ENCODE measurements around the gene PJA1.
A peak's percentile ranks its signal among the peaks of the same experiment; 100 is the strongest.

Gene PJA1

GRCh38 chrX:69163936-69164741, 1.1 kb downstream of the PJA1 start:
- DNase-seq (ENCODE audit: low spot score), result peak; percentile 53

GRCh38 chrX:69162361-69162865, 2.8 kb downstream of the PJA1 start:
- DNase-seq (ENCODE audit: low spot score), result no peak

DNA sequence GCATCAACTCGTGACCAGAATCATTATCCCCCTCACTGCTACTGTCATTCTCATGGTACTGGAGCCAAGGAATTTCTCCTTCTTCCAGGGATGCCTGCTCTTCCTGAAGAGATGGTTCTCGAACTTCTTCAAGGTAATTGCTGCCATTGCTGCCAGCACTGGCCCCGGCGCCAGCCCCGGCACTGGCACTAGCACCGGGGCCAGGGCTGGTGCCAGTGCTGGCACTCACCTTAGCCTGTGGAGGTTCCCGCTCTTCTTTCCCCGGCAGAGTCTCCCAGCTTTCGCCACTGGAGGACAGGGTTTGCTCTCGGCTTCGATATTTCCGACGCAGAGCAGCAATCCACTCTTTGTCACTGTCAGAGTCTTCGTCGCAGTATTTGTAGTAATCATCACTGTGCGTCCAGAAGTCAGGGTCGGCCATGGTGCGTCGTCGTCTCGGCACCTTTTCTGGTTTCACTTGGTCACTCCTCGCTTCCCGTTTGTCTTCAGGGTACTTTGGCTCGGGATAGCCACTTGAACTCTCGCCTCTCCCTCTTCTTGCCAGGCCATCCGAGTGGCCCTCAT, 3.4 kb downstream of the PJA1 start:
- DNase-seq (ENCODE audit: low spot score), result no peak

GRCh38 chrX:69161371-69161770, 3.9 kb downstream of the PJA1 start:
- no peak for DNase-seq (ENCODE audit: low spot score)

- peak; percentile 61 for DNase-seq (ENCODE audit: low spot score)
Observed at GRCh38 chrX:69158166-69158980, 6.9 kb downstream of the PJA1 start.

DNA sequence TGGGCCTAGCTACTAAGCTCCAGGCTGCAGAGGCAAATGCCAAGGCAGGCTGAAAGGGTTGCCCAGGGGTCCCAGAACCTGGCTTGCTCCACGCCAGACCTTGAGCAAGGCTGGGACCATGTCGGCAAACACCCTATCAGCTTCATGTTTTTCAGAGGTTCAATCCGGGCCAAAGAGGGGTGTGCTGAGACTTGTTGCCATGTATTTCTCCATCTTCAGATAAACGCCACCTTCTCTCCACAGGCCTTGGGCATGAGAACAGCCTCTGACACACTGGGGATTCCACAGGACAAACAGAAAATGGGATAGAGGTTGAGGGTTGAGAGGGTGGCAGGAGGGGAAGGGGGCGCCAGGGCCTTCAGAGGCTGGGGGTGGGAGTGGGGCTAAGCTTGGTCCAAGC, 8.6 kb downstream of the PJA1 start:
- no peak for DNase-seq (ENCODE audit: low spot score)

DNA sequence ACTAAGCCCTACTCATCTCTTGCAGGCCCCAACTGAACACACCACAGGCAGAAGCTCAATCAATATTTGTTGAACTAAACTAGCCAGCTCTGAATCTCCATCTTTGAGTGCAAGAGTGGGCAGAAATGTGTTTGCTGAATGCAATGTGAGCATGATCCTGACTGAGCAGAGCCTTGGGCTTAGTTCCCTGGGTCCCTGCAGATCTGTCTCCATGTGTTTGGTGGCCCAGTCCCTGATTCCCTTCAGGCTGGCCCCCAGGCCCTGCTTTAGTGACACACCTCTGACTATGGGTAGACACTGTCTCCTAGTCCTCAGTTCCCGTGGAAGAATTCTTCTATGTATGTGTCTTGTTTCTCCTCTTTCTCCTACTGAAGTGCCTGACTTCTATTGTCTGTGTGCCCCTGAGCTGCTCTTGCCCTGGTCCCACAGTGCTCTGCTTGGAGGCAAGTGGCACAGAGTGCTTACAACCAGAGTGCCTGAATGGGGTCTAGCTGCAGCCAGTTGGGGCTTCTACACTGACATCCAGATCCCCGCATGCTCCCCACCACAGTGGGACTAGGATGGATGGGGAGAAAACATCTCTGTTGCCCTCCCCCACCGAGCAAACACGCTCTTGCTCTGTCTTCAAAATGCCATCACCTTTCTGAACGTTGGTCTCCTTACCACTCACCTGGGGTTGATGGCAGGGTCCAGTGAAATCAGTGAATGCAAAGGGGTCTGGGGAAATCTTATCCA, 9.3 kb downstream of the PJA1 start:
- DNase-seq (ENCODE audit: low spot score), result peak; percentile 1

- DNase-seq (ENCODE audit: low spot score), result no peak
Observed at GRCh38 chrX:69154051-69154450, 11.2 kb downstream of the PJA1 start.

DNA sequence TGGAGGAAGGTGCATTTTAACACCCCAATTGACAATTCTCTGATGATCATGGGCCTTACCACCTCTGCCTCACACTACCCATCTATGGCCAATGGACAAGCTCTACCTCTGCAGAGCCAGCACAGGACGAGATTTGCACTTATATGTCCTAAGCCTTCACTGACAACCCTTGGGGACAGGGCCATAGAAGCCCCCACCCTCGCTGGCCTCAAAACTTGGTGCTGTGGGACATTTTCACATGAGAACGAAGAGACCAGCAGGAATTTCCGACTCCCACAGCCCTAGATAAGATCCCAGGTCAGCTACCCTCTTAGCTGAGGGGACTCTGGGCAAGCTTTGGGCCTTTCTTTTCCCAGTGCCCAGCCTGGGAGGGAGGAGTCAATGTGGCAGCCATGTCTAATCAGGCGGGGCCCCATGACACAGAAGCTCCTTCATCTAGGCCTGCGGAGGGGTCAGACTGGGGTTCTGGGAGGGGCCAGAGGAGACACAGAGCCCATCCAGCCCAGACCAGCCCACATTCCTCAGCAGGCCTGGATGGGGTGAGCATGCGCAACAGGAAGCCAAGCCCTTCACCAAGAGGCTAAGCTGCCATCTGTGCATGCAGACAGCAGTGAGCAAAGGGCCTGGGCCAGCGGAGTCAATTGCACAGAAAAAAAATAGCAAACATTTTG, 12.1 kb downstream of the PJA1 start:
- DNase-seq (ENCODE audit: low spot score), result peak; percentile 16

- DNase-seq (ENCODE audit: low spot score), result no peak
Observed at GRCh38 chrX:69152417-69152841, 12.8 kb downstream of the PJA1 start.

DNA sequence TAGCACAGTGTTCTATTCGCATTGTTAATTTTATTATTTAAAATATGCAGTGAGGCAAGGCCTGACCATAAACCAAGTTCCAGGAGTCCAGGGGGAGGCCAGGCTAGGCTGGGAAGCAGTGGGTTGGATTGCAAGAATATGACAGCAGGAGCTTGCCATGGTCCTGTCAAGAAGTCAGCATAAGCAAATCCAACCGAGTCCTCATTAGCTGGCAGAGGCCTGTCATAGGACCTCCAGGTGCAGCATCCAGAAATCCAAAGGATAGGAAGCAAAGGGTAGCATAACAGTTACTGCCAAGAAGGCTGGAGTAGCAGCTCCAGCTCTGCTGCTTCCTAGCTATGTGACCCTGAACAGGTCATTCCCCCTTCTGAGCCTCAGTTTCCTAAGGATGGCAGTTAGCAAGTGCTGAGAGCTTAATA, 13.4 kb downstream of the PJA1 start:
- DNase-seq (ENCODE audit: low spot score), result no peak

DNA sequence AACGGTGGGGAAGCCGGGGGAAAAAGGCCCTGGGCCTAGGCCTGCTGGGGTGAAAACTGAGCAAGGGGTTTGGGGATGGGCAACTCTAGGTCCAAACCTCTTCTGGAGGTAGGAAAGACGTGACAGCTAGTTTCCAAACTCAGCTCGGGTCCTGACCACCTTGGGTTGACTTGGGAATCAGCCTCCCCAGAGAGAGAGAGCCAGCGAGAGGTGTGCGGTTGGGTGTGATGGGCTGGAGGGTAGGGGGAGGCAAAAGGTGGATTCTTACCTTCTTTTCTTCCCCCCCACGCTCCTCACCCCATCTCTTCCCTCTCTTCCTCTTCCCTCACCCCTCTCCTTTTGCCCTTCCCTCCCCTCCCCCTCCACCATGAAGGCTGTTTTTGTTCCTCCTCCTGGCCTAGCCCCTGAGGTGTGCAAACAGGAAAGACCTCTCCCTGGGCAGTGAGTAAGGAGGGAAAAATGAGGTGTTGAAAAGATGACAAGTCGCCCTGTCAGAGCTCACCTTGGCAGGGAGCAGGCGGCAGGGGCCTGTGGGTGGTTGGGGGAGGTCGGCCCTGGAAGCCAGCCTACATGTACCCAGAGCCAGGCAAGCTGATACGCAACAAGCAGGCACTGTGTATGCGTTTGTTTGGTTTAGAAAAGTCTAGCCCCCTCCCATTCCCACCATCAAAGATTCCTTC, 14.8 kb downstream of the PJA1 start:
- no peak for DNase-seq (ENCODE audit: low spot score)

- no peak for DNase-seq (ENCODE audit: low spot score)
Observed at GRCh38 chrX:69149466-69150280, 15.6 kb downstream of the PJA1 start.

DNA sequence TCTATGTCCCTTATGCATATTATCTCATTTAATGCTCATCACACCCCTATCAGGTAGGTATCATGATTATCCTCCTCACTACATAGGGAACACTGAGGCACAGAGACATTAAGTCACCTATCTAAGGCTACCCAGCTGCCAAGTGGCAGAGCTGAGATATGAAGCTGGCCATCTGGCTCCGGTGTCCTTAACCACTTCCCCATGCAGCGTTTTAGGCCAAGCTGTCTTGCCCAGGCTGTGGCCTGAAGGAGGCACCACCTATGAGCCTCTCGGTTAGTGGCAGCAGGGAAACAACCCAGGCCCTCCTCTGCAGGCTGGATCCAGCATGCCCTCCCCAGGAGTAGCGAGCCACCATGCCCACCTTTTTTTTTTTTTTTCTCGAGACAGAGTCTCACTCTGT, 16.3 kb downstream of the PJA1 start:
- no peak for DNase-seq (ENCODE audit: low spot score)

DNA sequence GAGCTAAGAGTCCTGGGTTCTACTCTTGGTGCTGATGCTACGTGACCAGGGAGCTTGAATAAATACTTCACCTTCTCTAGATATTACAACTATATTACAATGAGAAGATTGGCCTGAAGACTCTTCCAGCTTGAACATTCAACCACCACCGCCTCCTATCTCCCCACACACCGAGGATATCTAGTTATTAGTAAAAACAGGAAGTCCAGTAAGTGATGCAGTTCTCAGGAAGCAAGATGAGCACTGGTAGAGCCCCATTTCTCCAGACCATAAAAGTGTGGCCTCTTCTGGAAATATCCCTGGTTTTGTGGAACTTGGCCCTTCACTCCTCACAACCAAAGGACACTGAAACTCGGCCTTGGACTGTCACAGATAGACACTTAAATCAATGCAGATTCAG, 18.5 kb downstream of the PJA1 start:
- no peak for DNase-seq (ENCODE audit: low spot score)

DNA sequence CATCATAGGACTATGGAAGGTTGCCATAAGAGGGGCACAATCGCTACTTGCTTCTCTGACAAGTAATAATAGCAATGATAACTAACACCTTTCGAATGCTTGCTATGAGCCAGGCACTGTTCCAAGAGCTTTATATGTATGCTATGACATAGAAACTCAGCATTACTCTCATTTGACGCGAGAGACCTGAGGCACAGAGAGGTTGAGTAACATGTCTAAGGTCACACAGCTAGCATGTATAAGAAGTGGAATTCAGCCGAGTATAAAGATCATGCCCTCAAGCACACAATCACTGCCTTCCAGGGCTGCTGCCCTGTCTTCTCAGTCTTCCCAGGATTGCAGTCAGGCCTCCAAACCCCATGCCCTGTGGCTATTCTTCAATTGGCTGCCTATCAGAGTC, 19.5 kb downstream of the PJA1 start:
- DNase-seq (ENCODE audit: low spot score), result no peak

GRCh38 chrX:69144838-69145680, 20.2 kb downstream of the PJA1 start:
- DNase-seq (ENCODE audit: low spot score), result no peak

DNA sequence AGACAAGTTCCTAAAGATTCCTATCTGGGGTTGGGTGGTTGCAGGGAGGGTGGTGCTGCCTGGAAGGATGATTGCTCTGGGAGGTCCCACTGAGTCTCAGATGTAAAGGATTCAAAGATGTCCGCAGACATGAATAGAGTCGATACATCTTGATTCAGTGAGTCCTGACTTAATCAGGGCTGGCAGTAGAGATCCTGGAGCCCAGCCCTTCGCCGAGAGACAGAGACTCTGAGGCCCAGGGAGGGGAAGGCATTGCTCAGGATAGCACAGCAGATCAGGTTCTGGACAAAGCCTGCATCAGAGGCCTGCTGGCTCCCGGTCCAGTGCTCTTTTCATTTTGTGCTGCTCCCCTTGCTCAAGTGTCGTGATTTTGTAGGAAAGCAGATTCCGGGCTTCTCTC, 21.7 kb downstream of the PJA1 start:
- DNase-seq (ENCODE audit: low spot score), result no peak
